Psoas muscle (tissue), 8 donors: Measurements from ENCODE around the gene TRIM66. TPM values are rescaled to one million over a fixed set of nuclear protein-coding genes. Genes with fewer than 3 reads are reported as not detected.

Source experiments
- ATAC-seq, 4 donors: fragments of 200-7000 bp; cut with Tn5 transposase; one replicate each; pipeline ENCODE4 v1.9.1; 2020; ENCODE audit warnings: moderate library complexity in 3 of 4, mild to moderate bottlenecking in 2 of 4
- DNase-seq, 2 donors: peaks; one replicate each; pipeline ENCODE4 v3.0.0-alpha.2; 2020
- H3K27ac ChIP-seq: fragments of 200-600 bp; one replicate; pipeline ENCODE4 v1.8.0; 2022
- H3K27me3 ChIP-seq, 3 donors: fragments of 200-600 bp in 1 of 3; one replicate each; pipeline versions ENCODE4 v1.6.1 to v1.8.0; 2013 to 2022; ENCODE audit warnings: low read length in 2 of 3, mild to moderate bottlenecking in 2 of 3, moderate library complexity in 1 of 3; ENCODE audit not compliant: insufficient read depth in 3 of 3
- H3K36me3 ChIP-seq, 2 donors: fragments of 200-600 bp in 1 of 2; one replicate each; pipeline versions ENCODE4 v1.6.1 to v1.8.0; 2013 to 2022; ENCODE audit warnings: low read depth in 1 of 2, mild to moderate bottlenecking in 1 of 2, moderate library complexity in 1 of 2; ENCODE audit not compliant: insufficient read depth in 1 of 2
- H3K4me1 ChIP-seq: fragments of 200-600 bp; one replicate; pipeline ENCODE4 v1.8.0; 2022
- H3K4me3 ChIP-seq: fragments of 200-600 bp; one replicate; pipeline ENCODE4 v1.8.0; 2022; ENCODE audit warnings: mild to moderate bottlenecking
- H3K9me3 ChIP-seq: fragments of 200-600 bp; one replicate; pipeline ENCODE4 v1.8.0; 2022
- CTCF ChIP-seq: fragments of 200-600 bp; IDR thresholded peaks from one replicate; pipeline ENCODE4 v1.8.0; 2022; ENCODE audit warnings: antibody characterized with exemption
- WGBS, 3 donors: extraction: QIAGEN DNeasy Blood & Tissue Kit; methylation state at CpG; one replicate each; pipeline versions ENCODE4 v1.1.6 to v1.1.7; 2013; 5-methylcytosine and 5-hydroxymethylcytosine counted together
- intact Hi-C, 2 donors: fragments of 100-400 bp; cut with DNase I; formaldehyde crosslinking; loops; one replicate each; pipeline versions ENCODE4 v1.11.0 to v1.14.2; 2022
- polyA plus RNA-seq, 3 donors: library from polyadenylated mRNA; stranded (reverse); fragments of 200-250 nt; gene quantifications; one replicate each; pipeline ENCODE4 v1.2.3, GENCODE V29; 2013
- total RNA-seq, 4 donors: library from RNA; stranded (reverse); fragmentation: NEBNext Ultra II Directional in 2 of 4; extraction: Animal tissue kit (Norgen Biotek cat#: 25700) in 2 of 4; gene quantifications; one replicate each; pipeline versions ENCODE4 v1.2.1 to v1.2.4, GENCODE V29; 2021 to 2023
- donor health status: healthy with polysubstance abuse.
- donor health status: DM: no; HTN: no; CAD: no; lungs with moderate emphysema.
- donor health status: Bipolar disorder and iron deficiency.
- donor health status: healthy.
- donor health status: DM: yes; HTN: yes; CAD: no.
- donor health status: DM: no; HTN: no; CAD: no.
- donor health status: DM: no; HTN: no; CAD: no.
- donor health status: DM: yes; HTN: yes; CAD: no.

The TRIM66 gene
- total and polyA plus RNA-seq, 7 donors = 0.46 to 3.9 (median 2.0) TPM

- 74 to 86% (median 76%) methylated on average over 7 of the region's 7 CpGs for WGBS, 3 donors
- H3K4me1 ChIP-seq = peaks cover 35% of the 10 kb centered on the region
- H3K27ac ChIP-seq = peak overlapping the region; percentile 7
- no peak overlapping the region for H3K4me3 ChIP-seq
- no peaks in the 10 kb centered on the region for H3K9me3 ChIP-seq
- ATAC-seq = no peak
- no peaks in the 10 kb centered on the region for H3K27me3 ChIP-seq
- intact Hi-C loops = loop anchor here in 1 of 2 donors (5.0 kb wide), 1 partner anchor 277 kb away; the partner anchor contains the start of gene TMEM9B
- no peak for TF ChIP-seq CTCF
- no peak for DNase-seq
- H3K36me3 ChIP-seq = peaks cover 19 to 34% of the 10 kb centered on the region in 2 donors
Observed at GRCh38 chr11:8685306-8685705, 2.8 kb upstream of the TRIM66 start.

- Histone ChIP-seq H3K4me3 (peak overlapping the region; percentile 96), H3K27me3 (no peaks in the 10 kb centered on the region), H3K4me1 (peaks cover 35% of the 10 kb centered on the region), H3K27ac (peak overlapping the region; percentile 93), H3K36me3 (peaks cover 18 to 34% of the 10 kb centered on the region in 2 donors), H3K9me3 (no peaks in the 10 kb centered on the region)
- ATAC-seq = no peak
- TF ChIP-seq CTCF = no peak
- 79 to 89% (median 84%) methylated on average over 5 to 6 of the region's 6 CpGs for WGBS, 3 donors
- no peak for DNase-seq
- intact Hi-C loops = loop anchor here in 1 of 2 donors (5.0 kb wide), 2 partner anchors 128 to 278 kb away; partner anchors contain the start of gene TMEM9B
Observed at GRCh38 chr11:8684600-8685290, 2.3 kb upstream of the TRIM66 start.

GRCh38 chr11:8683115-8683807, 796 bp upstream of the TRIM66 start:
- H3K27me3 ChIP-seq = no peaks in the 10 kb centered on the region
- intact Hi-C loops = loop anchor here (2.0 to 5.0 kb wide), 2 partner anchors 129 to 282 kb away; partner anchors contain the start of gene TMEM9B (in 1 of the 2)
- peak overlapping the region; percentile 96 for H3K4me3 ChIP-seq
- H3K36me3 ChIP-seq = peaks cover 18 to 47% of the 10 kb centered on the region in 2 donors
- no peak for TF ChIP-seq CTCF
- peaks cover 30% of the 10 kb centered on the region for H3K4me1 ChIP-seq
- DNase-seq = peak in 1 of 2 donors; percentile 31
- peak overlapping the region; percentile 93 for H3K27ac ChIP-seq
- WGBS, 3 donors = 3% methylated on average over 27 of the region's 27 CpGs
- ATAC-seq = peak; percentile 15 to 28 (median 24)
- no peaks in the 10 kb centered on the region for H3K9me3 ChIP-seq

- intact Hi-C loops = loop anchor here (2.0 to 5.0 kb wide), 2 partner anchors 130 to 283 kb away; partner anchors contain the start of gene TMEM9B (in 1 of the 2)
- DNase-seq = no peak
Observed at GRCh38 chr11:8681837-8682302, 595 bp downstream of the TRIM66 start.

More at GRCh38 chr11:8681837-8682302, 595 bp downstream of the TRIM66 start:
- TF ChIP-seq CTCF = no peak
- WGBS, 3 donors = 25 to 32% (median 28%) methylated on average over 14 of the region's 14 CpGs
- peak overlapping the region; percentile 96 for H3K4me3 ChIP-seq
- no peaks in the 10 kb centered on the region for H3K27me3 ChIP-seq
- H3K9me3 ChIP-seq = no peaks in the 10 kb centered on the region
- peaks cover 17% of the 10 kb centered on the region for H3K4me1 ChIP-seq
- H3K27ac ChIP-seq = peak overlapping the region; percentile 93
- peak in 1 of 4 donors; percentile 56 for ATAC-seq
- peaks cover 16 to 50% of the 10 kb centered on the region in 2 donors for H3K36me3 ChIP-seq
